ENCODE results near the gene OR2L5. TPM values are rescaled to one million over a fixed set of nuclear protein-coding genes. Genes with fewer than 3 reads are reported as not detected.

The OR2L5 gene
- total RNA-seq, 1 donor from 2014 or later: not detected

GRCh38 chr1:248046536-248046935, 33.1 kb downstream of the OR2L5 start, which contains the start of gene OR2L3:
Gene OR2L3 (plus strand): TSS chr1:248046836. CDS start chr1:248060682, 13,846 bp downstream.
- ATAC-seq (no peak), DNase-seq (no peak)
- Histone ChIP-seq H3K36me3 (no peaks in the 10 kb centered on the region), H3K9me3 (no peaks in the 10 kb centered on the region), H3K27ac (no peak within 1 kb of the TSS), H3K27me3 (ENCODE audit: low read depth) (no peaks in the 10 kb centered on the region), H3K4me1 (no peaks in the 10 kb centered on the region), H3K4me3 (no peak within 1 kb of the TSS)
- intact Hi-C loops (cut with DNase I): no loop called here
- TF ChIP-seq, protein P1, sequence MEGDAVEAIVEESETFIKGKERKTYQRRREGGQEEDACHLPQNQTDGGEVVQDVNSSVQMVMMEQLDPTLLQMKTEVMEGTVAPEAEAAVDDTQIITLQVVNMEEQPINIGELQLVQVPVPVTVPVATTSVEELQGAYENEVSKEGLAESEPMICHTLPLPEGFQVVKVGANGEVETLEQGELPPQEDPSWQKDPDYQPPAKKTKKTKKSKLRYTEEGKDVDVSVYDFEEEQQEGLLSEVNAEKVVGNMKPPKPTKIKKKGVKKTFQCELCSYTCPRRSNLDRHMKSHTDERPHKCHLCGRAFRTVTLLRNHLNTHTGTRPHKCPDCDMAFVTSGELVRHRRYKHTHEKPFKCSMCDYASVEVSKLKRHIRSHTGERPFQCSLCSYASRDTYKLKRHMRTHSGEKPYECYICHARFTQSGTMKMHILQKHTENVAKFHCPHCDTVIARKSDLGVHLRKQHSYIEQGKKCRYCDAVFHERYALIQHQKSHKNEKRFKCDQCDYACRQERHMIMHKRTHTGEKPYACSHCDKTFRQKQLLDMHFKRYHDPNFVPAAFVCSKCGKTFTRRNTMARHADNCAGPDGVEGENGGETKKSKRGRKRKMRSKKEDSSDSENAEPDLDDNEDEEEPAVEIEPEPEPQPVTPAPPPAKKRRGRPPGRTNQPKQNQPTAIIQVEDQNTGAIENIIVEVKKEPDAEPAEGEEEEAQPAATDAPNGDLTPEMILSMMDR (IDR thresholded peaks at IDR 0.05): no peak

DNA sequence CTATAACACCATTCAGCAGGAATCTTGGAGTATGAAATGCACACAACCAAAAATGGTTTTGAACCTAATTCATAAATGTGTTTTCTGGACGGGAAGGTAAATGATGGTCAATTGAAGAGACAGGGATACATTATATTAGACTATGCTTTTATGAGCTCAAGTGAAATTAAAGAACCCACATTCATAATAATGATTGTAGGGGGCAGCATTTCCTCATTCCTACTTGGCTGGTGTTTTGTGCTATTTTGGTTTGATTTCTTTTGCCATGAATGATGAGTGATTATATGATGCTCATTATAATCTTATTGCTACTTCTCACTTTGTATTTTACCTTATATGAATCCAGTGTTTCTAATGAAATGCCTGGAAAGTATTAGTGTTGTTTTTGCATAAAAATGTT, 33.5 kb downstream of the OR2L5 start:
- H3K36me3 ChIP-seq: no peaks in the 10 kb centered on the region
- H3K27ac ChIP-seq: no peak overlapping the region
- no peak overlapping the region for H3K4me3 ChIP-seq
- no peaks in the 10 kb centered on the region for H3K27me3 ChIP-seq (ENCODE audit: low read depth)
- intact Hi-C loops (cut with DNase I): no loop called here
- TF ChIP-seq, protein P1 (IDR thresholded peaks at IDR 0.05): no peak
- H3K9me3 ChIP-seq: no peaks in the 10 kb centered on the region
- H3K4me1 ChIP-seq: no peaks in the 10 kb centered on the region
- no peak for DNase-seq
- ATAC-seq: no peak

DNA sequence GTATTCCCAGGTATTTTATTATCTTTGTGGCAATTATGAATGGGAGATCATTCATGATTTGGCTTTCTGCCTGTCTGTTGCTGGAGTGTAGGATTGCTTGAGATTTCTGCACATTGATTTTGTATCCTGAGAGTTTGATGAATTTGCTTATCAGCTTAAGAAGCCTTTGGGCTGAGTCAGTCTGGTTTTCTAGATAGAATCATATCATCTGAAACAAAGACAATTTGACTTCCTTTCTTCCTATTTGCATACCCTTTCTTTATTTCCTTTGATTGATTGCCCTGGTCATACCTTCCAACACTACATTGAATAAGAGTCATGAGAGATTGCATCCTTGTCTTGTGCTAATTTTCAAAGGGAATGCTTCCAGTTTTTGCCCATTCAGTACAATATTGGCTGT, 41.2 kb downstream of the OR2L5 start:
- H3K27ac ChIP-seq: no peak overlapping the region
- no peak for ATAC-seq
- H3K4me3 ChIP-seq: no peak overlapping the region
- no peaks in the 10 kb centered on the region for H3K9me3 ChIP-seq
- TF ChIP-seq, protein P1 (IDR thresholded peaks at IDR 0.05): no peak
- DNase-seq: no peak
- intact Hi-C loops (cut with DNase I): no loop called here
- no peaks in the 10 kb centered on the region for H3K36me3 ChIP-seq
- no peaks in the 10 kb centered on the region for H3K27me3 ChIP-seq (ENCODE audit: low read depth)
- H3K4me1 ChIP-seq: no peaks in the 10 kb centered on the region

DNA sequence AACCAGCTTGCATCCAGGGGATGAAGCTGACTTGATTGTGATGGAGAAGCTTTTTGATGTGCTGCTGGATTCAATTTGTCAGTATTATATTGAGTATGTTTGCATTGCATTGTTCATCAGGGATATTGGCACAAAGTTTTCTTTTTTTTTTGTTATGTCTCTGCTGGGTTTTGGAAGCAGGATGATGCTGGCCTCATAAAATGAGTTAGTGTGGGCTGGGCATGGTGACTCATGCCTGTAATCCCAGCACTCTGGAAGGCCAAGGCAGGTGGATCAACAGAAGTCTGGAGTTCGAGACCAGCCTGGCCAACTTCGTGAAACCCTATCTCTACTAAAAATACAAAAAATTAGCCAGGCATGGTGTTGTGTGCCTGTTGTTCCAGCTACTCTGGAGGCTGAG, 41.8 kb downstream of the OR2L5 start:
- no peaks in the 10 kb centered on the region for H3K9me3 ChIP-seq
- ATAC-seq: no peak
- no peaks in the 10 kb centered on the region for H3K4me1 ChIP-seq
- H3K36me3 ChIP-seq: no peaks in the 10 kb centered on the region
- intact Hi-C loops (cut with DNase I): no loop called here
- TF ChIP-seq, protein P1 (IDR thresholded peaks at IDR 0.05): no peak
- no peaks in the 10 kb centered on the region for H3K27me3 ChIP-seq (ENCODE audit: low read depth)
- H3K27ac ChIP-seq: no peak overlapping the region
- no peak for DNase-seq
- no peak overlapping the region for H3K4me3 ChIP-seq

GRCh38 chr1:248065071-248065470, 51.6 kb downstream of the OR2L5 start:
- Histone ChIP-seq H3K4me3 (no peak overlapping the region), H3K9me3 (no peaks in the 10 kb centered on the region), H3K27ac (no peak overlapping the region), H3K36me3 (no peaks in the 10 kb centered on the region), H3K4me1 (no peaks in the 10 kb centered on the region), H3K27me3 (ENCODE audit: low read depth) (no peaks in the 10 kb centered on the region)
- TF ChIP-seq, protein P1 (IDR thresholded peaks at IDR 0.05): no peak
- DNase-seq (no peak), ATAC-seq (no peak)
- intact Hi-C loops (cut with DNase I): no loop called here

DNA sequence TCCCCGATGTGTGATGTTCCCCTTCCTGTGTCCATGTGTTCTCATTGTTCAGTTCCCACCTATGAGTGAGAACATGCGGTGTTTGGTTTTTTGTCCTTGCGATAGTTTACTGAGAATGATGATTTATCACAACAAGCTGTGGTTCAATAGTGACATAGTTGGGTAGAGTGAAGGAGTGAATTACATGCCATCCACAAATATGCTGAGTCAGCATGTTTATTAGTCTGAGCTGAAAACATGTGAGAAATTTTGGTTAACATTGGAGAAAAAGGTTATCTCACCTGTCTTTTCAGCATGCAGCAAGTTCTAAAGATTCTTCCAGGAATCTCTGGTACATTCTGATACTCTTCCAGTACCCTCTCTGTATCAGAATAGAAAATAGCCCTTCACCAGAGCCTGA, 52.1 kb downstream of the OR2L5 start:
- TF ChIP-seq, protein P1 (IDR thresholded peaks at IDR 0.05): no peak
- Histone ChIP-seq H3K36me3 (no peaks in the 10 kb centered on the region), H3K27ac (no peak overlapping the region), H3K9me3 (no peaks in the 10 kb centered on the region), H3K4me3 (no peak overlapping the region), H3K4me1 (no peaks in the 10 kb centered on the region), H3K27me3 (ENCODE audit: low read depth) (no peaks in the 10 kb centered on the region)
- ATAC-seq (no peak), DNase-seq (no peak)
- intact Hi-C loops (cut with DNase I): no loop called here

All from lower lobe of right lung (tissue), 2 donors.